ENCODE results near the gene MTA1.

- TF ChIP-seq CHD4 (IDR thresholded peaks at IDR 0.05; ENCODE audit: borderline replicate concordance) (no peak), USF2 (IDR thresholded peaks at IDR 0.05) (no peak), CTCF (IDR thresholded peaks at IDR 0.05) (no peak), RFX5 (IDR thresholded peaks at IDR 0.05) (no peak), NFE2L2 (conservative IDR thresholded peaks at IDR 0.05; ENCODE audit: low read length) (no peak), MAX (IDR thresholded peaks at IDR 0.05) (no peak), E2F6 (IDR thresholded peaks at IDR 0.05; ENCODE audit: borderline replicate concordance, low read depth) (no peak), KDM1A (IDR thresholded peaks at IDR 0.05; ENCODE audit: low read depth) (no peak), BHLHE40 (IDR thresholded peaks at IDR 0.05; ENCODE audit: low read depth, low read length) (no peak)
These were observed 73.6 kb downstream of the MTA1 start for GRCh38 chr14:105492971-105493871.
